CD4-positive, alpha-beta T cell treated with Interleukin-4 for 1 hour (primary cell): Measurements from ENCODE around the gene VPS26A.
"Not testable (repeated sequence)": the region's sequence is repeated elsewhere in the genome, so short reads cannot be mapped to it uniquely, and the experiment has no call there.

Experiments used
- DNase-seq, 2 donors: peaks; one replicate each; pipeline ENCODE4 v3.0.0-alpha.2; 2020 to 2022

VPS26A gene

DNA sequence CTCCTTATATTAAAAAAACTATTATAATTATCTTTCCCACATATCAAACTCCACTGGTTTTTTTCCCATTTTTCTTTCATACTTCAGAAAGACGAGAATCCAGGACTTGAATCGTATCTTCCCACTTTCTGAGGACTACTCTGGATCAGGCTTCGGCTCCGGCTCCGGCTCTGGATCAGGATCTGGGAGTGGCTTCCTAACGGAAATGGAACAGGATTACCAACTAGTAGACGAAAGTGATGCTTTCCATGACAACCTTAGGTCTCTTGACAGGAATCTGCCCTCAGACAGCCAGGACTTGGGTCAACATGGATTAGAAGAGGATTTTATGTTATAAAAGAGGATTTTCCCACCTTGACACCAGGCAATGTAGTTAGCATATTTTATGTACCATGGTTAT is 20.2 kb upstream of the VPS26A start:
- no peak for DNase-seq

DNA sequence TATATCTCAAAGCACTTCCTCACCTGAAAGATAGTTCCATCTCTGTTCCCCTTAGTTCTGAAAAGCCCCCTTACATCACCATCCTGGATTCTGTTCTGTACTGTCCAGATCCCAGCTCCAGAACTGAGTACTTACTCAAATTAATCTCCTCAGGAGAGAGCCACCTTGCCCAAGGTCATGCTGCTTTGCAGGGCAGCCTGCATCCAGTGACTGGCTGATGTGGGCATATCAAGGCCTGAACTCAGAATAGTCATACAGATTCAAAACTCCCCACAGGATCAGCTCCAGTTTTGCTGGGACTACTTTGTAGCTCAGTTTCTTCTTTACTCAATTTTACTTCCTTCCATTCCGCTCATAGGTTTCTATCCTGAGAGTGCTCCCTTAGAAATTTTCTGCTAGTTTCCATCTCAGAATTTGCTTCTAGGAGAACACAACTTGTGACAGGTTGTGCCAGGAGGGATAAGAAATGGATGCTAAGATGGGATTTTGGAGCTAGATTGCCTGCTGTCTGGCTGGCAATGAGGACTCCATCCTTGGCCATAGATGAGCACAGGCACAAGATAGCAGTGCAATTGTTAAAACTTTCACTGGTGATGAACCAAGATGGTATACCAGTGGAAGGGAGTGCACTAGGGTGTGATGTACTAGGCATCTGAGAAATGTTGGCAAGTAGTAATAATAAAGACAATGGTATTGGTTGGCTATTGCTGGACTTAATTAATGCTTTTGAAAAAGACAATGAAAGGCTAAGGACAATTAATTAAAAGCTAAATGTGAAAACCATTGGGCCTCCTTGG is 18.8 kb upstream of the VPS26A start:
- no peak for DNase-seq

DNA sequence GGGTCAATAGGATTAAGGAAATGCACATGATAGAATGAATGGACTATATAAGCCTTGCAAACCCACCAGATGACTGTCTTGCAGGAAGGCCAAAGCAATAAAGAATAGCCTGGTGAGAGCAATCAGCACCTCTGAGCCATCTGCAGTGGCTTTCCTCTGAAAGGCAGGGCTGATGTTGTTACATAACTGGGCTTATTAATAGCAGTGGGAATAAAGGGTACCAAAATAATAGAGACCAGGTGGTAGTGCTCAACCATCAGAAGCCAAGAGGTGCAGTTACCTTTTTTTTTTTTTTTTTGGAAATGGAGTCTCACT is 16.8 kb upstream of the VPS26A start:
- peak in 1 of 2 donors; percentile 37 for DNase-seq

DNA sequence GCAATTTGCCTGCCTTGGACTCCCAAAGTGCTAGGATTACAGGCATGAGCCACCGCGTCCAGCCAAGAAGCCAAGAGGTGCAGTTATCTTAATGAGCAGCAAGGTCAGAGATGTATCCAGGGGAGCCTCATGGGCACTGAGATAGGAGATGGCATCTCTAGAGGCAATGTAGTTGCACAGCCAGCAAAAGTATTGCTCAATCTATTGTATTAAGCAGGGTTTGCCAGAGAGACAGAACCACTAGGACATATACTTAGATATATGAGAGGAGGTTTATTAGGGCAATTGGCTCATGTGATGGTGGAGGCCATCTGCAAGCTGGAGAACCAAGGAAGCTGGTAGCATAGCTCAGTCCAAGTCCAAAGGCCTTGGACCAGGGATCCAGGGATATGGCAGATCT is 16.3 kb upstream of the VPS26A start:
- no peak for DNase-seq

DNA sequence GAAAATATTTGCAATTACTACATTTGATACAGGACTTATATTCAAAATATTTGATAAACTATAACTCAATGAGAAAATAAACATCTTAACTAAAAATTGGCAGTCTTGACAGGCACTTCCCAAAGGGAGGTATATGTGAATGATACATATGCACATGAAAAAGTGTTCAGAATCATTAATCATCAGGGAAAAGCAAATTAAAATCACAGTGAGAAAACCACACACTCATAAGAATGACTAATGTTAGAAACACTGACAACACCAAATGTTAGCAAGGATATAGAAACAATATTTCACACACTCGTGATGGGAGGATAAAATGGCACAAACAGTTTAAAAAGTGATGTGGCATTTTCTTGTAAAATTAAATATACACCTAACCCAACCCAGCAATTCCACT is 4.1 kb upstream of the VPS26A start:
- no peak for DNase-seq

DNA sequence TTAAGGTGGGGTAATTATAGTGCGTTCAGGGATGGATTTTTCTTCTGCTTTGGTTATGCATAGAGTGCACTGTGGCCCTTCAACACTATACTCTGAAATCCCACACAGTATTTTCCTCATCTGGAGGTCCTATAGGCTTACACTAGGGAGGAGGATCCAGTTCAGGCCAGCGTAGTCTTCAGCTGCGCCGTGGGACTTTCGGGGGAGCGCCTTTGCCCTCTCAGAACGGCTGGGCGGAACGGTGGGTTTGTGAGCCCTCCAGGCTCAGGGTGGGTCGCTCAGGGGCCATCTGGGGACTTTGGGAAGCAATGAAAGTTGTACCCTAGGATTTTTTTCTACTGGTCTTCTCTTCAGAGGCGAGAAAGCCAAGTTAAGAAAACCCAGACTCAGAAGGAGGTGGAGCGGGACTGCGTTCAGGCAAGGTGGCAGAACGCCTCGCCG is 652 bp upstream of the VPS26A start:
- DNase-seq = no peak

DNA sequence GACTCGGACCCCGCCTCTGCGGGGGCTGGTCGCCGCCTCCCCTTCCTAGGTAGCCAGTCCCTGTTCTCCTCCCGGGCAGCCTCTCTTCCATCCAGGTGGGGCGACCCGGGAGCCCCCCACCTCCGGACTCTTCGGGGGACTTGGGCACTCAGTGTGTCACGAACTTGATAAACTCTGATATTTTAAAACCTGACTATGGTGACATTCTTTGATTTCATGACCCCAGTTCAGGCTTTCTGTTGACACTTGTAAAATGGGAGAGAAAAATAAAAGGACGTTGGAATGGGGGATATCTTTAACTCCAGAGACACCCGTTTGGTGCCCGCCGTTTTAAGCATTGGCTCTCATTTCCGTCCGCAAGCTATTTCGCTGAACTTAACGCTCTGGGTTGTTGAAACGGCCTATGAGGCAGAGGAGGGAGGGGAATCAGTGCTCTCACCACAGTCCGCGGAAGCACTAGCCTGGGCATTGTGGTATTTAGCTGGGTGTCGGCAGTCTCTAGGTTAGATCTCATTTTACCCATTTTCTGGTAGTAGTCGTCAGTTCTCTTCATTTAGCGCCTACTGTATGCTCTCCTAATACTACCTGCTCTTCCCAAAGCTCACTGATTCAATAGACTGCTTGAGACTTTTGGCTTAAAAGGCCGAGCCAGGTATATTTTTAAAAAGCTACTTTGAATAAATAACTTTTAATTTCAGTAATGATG is 738 bp downstream of the VPS26A start:
- peak; percentile 74 to 79 for DNase-seq

DNA sequence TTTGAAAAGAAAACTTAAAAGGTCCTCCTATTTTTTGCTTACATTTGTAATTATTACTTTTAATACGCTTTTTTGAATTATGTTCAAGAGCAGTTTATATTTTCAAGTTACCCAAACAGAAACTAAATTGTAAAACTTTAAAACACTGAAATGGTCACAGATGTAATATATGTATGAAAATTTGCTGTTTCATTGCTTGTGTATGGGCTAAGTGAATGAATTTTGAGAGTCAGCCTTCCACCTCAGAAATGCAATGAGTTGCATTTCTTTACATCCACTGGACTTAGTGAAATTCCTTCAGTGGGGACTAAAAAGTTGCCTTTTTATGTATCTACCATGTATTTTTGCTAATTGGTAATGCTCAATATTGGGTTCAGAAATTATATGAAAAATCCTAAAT is 1.6 kb downstream of the VPS26A start:
- DNase-seq = no peak

DNA sequence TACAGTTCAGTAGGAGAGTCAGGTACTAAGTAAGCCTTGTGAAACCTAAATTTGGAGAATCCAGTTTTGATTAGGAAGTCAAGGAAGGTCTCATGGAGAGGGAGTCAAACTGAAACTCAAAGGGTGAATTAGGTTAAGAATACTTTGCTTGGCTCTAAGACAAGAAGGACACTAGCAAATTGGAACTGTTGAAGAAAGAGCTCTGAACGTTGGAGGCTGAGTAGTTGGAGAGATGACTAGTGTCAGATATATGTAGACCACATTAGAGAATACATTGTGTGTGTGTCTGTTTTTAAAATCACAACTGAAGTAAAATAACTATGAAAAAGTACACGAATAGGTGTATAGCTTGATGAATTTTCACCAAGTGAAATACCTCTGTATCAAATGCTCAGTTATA is 6.3 kb downstream of the VPS26A start:
- no peak for DNase-seq

DNA sequence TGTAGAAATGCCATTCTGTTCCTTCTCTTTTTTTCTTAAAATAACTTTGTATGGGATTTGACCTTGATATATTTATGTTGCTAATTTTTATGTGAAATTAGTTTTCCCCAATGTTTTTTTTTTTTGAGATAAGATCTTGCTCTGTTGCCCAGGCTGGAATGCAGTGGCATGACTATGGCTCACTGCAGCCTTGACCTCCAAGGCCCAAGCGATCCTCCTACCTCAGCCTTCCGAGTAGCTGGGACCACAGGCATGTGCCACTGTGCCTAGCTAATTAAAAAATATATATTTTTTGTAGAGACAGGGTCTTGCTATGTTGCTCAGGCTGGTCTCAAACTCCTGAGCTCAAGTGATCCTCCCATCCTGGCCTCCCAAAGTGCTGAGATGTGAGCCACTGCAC is 16.0 kb downstream of the VPS26A start:
- no peak for DNase-seq

DNA sequence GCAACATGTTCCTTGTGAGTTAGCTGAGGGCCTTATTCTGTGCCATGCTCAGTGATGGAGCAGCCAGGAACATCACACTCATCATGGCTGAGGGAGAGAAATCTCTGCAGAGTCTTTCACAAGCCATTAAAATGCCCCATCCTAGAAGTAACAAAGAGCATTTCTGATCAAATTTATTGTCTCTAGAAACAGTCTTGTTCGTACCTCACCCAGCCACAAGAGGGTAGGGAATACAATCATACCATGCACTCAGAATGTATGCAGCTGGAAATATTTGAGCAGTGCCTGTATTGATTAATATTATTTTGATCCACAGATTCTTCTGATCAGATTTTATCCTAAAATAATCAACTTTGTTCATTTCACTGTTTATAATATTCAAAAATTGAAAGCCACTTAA is 17.3 kb downstream of the VPS26A start:
- DNase-seq = no peak

DNA sequence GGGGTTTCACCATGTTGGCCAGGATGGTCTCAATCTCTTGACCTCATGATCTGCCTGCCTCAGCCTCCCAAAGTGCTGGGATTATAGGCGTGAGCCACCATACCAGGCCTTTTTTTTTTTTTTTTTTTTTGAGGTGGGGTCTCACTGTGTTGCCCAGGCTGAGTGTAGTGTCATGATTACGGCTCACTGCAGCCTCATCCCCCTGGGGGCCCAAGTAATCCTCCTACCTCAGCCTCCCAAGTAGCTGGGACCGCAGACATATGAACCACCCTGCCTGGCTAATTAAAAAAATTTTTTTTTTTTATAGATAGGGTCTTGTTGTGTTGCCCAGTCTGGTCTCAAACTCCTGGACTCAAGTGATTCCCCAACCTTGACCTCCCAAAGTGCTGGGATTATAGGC is 18.1 kb downstream of the VPS26A start:
- not testable (repeated sequence) for DNase-seq

DNA sequence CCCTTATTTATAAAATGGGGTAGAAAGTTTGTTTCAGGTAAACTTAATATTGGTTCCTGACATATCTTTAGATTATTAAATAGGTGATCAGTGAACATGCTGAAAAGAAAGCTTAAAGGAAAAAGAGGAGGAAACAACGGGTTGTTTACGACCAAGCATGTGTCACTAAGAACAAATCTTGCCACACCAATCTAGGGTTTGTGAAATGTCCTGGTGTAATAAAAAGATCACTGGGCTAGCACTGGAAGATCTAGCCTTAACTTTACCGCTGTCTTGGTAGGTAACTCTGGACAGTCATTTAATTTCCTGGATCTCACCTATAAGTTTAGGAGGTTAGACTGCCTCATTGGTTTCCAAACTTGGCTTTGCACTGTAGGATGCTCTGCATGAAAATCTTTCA is 19.0 kb downstream of the VPS26A start:
- no peak for DNase-seq

DNA sequence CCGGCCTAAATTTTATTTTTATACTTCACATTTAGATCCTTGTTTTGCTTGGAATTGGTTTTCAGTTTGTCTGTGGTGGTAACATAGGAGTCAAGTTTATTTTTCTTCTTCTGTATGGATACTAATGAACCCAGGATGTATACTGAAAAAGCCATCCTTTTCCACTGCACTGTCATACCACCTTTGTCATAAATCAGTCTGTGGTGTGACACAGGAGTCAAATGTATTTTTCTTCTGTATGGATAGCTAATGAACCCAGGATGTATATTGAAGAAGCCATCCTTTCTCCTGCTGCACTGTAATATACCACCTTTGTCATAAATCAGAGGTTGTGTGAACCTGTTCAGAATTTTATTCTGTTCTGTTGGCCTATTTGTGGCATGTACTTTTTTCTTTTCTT is 21.4 kb downstream of the VPS26A start:
- DNase-seq = no peak

DNA sequence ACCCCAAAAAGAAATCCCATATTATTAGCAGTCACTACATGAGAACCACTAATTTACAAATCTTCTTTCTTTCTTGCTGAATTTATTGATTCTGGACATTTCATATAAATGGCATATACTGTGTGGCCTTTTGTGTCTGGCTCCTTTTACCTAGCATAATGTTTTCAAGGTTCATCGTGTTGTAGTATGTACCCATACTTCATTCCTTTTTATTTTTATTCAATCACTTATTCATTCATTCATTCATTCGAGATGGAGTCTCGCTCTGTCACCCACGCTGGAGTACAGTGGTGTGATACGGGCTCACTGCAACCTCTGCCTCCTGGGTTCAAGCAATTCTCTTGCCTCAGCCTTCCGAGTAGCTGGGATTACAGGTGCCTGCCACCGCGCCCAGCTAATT is 21.9 kb downstream of the VPS26A start:
- DNase-seq = no peak

DNA sequence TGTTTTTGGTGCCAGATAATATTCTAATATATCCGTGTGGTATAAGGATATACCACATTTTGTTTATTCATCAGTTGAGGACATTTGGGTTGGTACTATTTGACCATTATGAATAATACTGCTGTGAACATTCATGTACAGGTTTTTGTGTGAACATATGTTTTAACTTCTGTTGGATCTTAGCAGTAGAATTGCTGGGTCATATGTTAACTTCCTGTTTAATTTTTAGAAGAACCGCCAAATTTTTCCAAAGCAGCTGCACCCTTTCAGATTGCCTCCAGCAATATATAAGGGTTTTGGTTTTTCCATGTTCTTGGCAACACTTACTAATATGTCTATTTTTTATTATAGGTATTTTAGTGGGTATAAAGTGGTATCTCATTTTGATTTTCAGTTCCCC is 22.8 kb downstream of the VPS26A start:
- no peak for DNase-seq

DNA sequence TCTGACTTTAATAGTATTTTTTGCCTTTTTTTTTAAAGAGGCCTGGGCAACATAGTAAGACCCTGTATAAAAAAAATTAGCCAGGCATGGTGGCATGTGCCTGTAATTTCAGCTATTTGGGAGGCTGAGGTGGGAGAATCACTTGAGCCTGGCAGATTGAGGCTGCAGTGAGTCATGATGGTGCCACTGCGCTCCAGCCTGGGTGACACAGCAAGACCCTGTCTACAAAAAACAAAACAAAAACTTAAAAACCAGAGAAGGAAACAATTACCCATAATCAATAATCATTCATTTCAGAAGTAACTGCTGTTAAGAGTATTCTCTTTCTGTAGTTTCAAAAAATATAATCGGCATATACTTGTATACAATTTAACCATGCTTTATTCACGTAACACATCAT is 28.0 kb downstream of the VPS26A start:
- DNase-seq = no peak

DNA sequence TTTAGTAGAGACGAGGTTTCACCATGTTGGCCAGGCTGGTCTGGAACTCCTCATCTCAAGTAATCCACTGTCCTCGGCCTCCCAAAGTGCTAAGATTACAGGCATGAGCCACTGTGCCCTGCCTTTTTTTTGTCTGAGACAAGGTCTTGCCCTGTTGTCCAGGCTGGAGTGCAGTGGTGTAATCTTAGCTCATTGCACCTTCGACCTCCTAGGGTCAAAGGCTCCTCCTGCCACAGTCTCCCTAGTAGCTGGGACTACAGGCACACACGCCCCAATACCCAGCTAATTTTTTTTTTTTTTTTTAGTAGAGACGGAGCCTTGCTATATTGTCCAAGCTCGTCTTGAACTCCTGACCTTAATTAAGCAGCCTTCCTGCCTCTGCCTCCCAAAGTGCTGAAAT is 29.2 kb downstream of the VPS26A start:
- no peak for DNase-seq

DNA sequence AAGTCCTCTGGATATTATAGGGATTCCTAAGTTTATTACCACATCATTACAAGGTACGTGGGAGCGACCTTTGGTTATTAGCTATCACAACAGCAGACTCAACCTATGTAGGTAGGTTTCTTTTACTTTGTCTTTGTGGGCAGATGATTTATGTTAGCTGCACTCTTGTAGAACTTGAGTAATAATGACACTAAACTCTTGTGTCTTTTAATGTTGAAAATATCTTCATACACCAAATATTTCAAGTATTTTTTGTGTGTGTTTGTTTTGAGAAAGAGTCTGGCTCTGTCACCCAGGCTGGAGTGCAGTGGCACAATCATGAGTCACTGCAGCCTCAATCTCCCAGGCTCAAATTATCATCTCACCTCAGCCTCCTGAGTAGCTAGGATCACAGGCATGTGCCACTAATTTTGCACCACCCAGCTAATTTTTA is 36.8 kb downstream of the VPS26A start:
- DNase-seq = no peak

DNA sequence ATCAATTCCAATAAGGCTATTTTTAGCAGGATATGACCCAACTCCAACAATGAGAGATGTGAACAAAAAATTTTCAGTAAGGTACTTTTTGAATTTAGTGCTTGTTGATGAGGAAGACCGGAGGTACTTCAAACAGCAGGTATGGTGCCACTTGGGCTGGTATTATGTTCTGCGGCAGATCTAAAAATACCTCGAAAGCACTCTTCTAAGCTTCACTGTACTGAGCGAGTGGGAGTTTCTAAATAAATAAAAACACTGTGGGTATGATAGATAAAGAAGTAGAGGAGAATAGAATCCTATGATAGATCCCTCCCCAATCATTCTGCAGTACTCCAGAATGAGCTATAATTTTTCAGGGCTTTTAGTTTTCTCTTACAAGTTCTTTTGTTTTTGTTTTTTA is 44.5 kb downstream of the VPS26A start:
- DNase-seq = no peak

DNA sequence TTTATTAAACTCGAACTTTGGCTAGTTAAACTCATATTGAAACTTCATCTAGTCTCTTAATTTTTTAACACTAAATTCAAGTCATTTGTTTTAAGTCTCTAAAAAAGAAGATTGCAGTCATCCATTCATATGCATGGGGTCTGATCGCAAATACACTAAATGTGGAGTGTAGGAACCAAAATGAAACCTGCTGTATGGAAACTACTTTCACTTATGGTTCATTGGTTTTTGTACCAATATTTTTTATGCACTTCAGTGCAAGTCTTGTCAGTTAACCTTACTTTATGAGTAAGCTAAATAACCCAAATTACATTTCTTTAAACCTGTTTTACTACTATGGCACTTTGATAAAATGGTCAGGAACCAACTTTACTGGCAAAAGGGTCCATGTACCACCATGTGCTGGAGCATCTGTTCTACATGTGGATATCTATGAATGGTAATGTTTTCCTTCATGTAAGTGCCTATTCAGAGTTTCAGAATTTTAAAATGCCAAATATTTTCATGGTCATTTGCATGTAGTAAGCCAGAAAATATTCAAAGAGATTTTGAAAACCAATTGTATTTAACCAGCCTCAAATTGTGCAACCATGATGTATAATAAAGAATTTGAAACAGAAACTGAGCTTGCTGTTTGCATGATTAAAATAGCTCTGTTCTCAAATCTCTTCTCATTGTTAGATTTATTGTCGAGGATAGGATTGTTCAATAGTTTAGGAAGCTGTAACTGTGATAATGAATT is 48.4 kb downstream of the VPS26A start:
- DNase-seq = no peak

DNA sequence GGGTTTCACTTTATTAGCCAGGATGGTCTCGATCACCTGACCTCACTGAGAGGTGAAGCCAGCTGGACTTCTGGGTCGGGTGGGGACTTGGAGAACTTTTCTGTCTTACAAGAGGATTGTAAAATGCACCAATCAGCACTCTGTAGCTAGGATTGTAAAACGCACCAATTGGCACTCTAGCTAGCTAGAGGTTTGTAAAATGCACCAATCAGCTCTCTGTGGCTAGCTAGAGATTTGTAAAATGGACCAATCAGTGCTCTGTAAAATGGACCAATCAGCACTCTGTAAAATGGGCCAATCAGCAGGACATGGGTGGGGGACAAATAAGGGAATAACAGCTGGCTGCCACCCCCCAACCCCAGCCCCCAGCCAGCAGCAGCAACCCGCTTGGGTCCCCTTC is 51.3 kb downstream of the VPS26A start:
- not testable (repeated sequence) for DNase-seq

DNA sequence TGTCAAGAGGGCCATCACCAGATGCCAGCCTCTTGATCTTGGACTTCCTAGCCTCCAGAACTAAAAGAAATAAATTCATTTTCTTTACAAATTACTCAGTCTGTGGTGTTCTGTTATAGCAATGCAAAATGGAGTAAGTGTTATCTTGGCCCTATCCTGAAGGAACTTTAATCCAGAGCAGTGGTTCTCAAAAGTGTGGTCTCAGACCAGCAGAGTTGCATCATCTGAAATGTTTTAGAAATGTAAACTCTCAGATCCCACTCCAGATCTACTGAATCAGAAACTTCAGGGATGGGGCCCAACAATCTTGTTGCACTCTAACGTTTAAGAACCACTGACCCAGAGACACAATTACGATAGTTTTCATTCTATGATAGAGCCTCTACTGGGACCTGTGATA is 52.8 kb downstream of the VPS26A start:
- no peak for DNase-seq
